PC-3 (cell line): ENCODE results near the gene TMEM167A. TPM values are rescaled to one million over a fixed set of nuclear protein-coding genes. Genes with fewer than 3 reads are reported as not detected.

ENCODE experiments used
- ATAC-seq: fragments of 200-7000 bp; cut with Tn5 transposase; 2 replicates; pipeline ENCODE4 v1.9.1; 2020; ENCODE audit warnings: mild to moderate bottlenecking, moderate library complexity
- BruUV-seq: library from RNA; stranded (reverse); fragments of 400-500 nt; replicated peaks from 2 replicates; lab custom pipeline; 2021; lab: Mats Ljungman, UMichigan
- CTCF ChIA-PET: fragments of 300-600 bp; sonication (Branson Sonifier 250); formaldehyde crosslinking; loops from one replicate; lab custom pipeline; 2022; ENCODE audit warnings: antibody characterized with exemption; lab: Charles Lee
- POLR2A ChIA-PET: fragments of 300-600 bp; sonication (Branson Sonifier 250); formaldehyde crosslinking; loops from one replicate; lab custom pipeline; 2022; ENCODE audit warnings: antibody characterized with exemption; ENCODE audit not compliant: unreplicated experiment; lab: Charles Lee
- DNase-seq: peaks from one replicate; pipeline ENCODE4 v3.0.0-alpha.2; 2015
- H2AFZ ChIP-seq: fragments of 300-600 bp; sonication (generic); 2 replicates; pipeline ENCODE4 v1.6.0; 2016; ENCODE audit warnings: antibody characterized with exemption, low read length
- H3F3A ChIP-seq: fragments of 300-600 bp; sonication (generic); one replicate; pipeline ENCODE4 v1.6.0; 2017; ENCODE audit warnings: antibody characterized with exemption, low read length, control low read depth, mild to moderate bottlenecking; ENCODE audit not compliant: unreplicated experiment
- H3K27ac ChIP-seq: fragments of 300-600 bp; sonication (generic); 2 replicates; pipeline ENCODE4 v1.5.1; 2016; ENCODE audit warnings: mild to moderate bottlenecking, low read length
- H3K27me3 ChIP-seq: fragments of 300-600 bp; sonication (generic); 2 replicates; pipeline ENCODE4 v1.6.1; 2016; ENCODE audit warnings: low read length, mixed read lengths
- H3K36me3 ChIP-seq: fragments of 300-600 bp; sonication (generic); 2 replicates; pipeline ENCODE4 v1.6.1; 2016; ENCODE audit warnings: low read depth, mixed run types, low read length, mixed read lengths
- H3K4me1 ChIP-seq: fragments of 300-600 bp; sonication (generic); 2 replicates; pipeline ENCODE4 v1.5.1; 2016; ENCODE audit warnings: low read length; ENCODE audit not compliant: insufficient read depth
- H3K4me2 ChIP-seq: fragments of 300-600 bp; sonication (generic); 2 replicates; pipeline ENCODE4 v1.6.0; 2016; ENCODE audit warnings: low read length
- H3K4me3 ChIP-seq: fragments of 300-600 bp; sonication (generic); 2 replicates; pipeline ENCODE4 v1.5.1; 2016; ENCODE audit warnings: mild to moderate bottlenecking, low read length, mixed read lengths
- H3K79me2 ChIP-seq: fragments of 300-600 bp; sonication (generic); 2 replicates; pipeline ENCODE4 v1.6.1; 2017; ENCODE audit warnings: low read length, mixed read lengths
- H3K9ac ChIP-seq: fragments of 300-600 bp; sonication (generic); 2 replicates; pipeline ENCODE4 v1.6.0; 2016; ENCODE audit warnings: mild to moderate bottlenecking, low read length
- H3K9me2 ChIP-seq: fragments of 300-600 bp; sonication (generic); replicated peaks from 2 replicates; pipeline ENCODE4 v1.6.1; 2016; ENCODE audit warnings: mixed run types, low read length, mixed read lengths
- H3K9me3 ChIP-seq: fragments of 300-600 bp; sonication (generic); 2 replicates; pipeline ENCODE4 v1.6.1; 2016; ENCODE audit warnings: low read length, mixed read lengths
- H4K20me1 ChIP-seq: fragments of 300-600 bp; sonication (generic); 2 replicates; pipeline ENCODE4 v1.6.1; 2016; ENCODE audit warnings: low read length, mixed read lengths
- EZH2 ChIP-seq: fragments of 300-600 bp; sonication (generic); IDR thresholded peaks from one replicate; pipeline ENCODE4 v1.6.1; 2017; ENCODE audit warnings: antibody characterized with exemption, mild to moderate bottlenecking, low read length; ENCODE audit not compliant: unreplicated experiment
- EZH2phosphoT487 ChIP-seq: fragments of 300-600 bp; sonication (generic); IDR thresholded peaks from 2 replicates; pipeline ENCODE4 v1.6.1; 2018; ENCODE audit warnings: mild to moderate bottlenecking, antibody characterized with exemption, low read length, borderline replicate concordance
- intact Hi-C: fragments of 100-400 bp; cut with micrococcal nuclease; formaldehyde crosslinking; loops from 2 replicates; pipeline ENCODE4 v1.9.0; 2023
- total RNA-seq: library from RNA; depleted of rRNA; stranded (reverse); fragments of >200 nt; gene quantifications from 2 replicates; pipeline ENCODE4 v1.2.3, GENCODE V29; 2014
- TF ChIP-seq, protein P1 (sequence below): fragments of 300-600 bp; sonication (generic); conservative IDR thresholded peaks from 2 replicates; pipeline ENCODE4 v1.5.1; 2017; ENCODE audit warnings: antibody characterized with exemption, low read depth, mild to moderate bottlenecking, low read length

TMEM167A gene
- total RNA-seq, 1 experiment from 2014 or later = 35.7 TPM

DNA sequence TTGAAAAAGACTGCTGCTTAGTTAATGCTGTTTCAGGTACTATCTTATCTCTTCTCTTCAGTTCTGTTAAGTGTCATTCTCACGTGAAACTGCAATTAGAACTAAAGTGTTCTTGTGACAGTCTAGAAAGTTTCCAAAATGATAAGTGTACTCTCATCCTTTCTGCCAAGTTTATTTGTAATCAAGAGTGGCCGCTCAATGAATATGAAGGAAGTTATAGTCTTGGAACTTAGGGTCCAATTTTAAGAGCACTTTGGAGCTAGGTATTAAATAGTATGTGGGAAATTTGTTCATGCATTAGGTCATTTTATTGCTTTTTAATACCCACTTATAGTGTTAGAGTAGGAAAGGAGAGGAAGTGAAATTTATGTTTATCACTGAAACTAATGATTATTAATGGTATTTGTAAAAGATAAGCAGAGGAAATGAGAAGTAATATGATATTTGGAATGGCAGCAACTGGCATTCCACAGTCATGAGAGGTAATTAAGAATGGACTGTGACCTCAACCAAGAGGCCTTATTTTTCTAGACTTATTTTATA, 20.6 kb upstream of the TMEM167A start:
- no peaks in the 10 kb centered on the region for H3K79me2 ChIP-seq
- H3K4me2 ChIP-seq = peak overlapping the region; percentile 50
- no peaks in the 10 kb centered on the region for H4K20me1 ChIP-seq
- ChIA-PET POLR2A (no interaction called here), CTCF (no interaction called here)
- BruUV-seq = no TSS peak
- intact Hi-C loops = loop anchor here (5.0 to 10.0 kb wide), 5 partner anchors 147 to 743 kb away; partner anchors contain the start of gene VCAN
- H3F3A ChIP-seq = no peaks in the 10 kb centered on the region
- peaks cover 39% of the 10 kb centered on the region for H3K4me1 ChIP-seq
- H3K27me3 ChIP-seq = no peaks in the 10 kb centered on the region
- peak overlapping the region; percentile 32 for H3K27ac ChIP-seq
- no peak overlapping the region for H2AFZ ChIP-seq
- H3K9ac ChIP-seq = no peak overlapping the region
- H3K4me3 ChIP-seq = no peak overlapping the region
- TF ChIP-seq, protein P1, sequence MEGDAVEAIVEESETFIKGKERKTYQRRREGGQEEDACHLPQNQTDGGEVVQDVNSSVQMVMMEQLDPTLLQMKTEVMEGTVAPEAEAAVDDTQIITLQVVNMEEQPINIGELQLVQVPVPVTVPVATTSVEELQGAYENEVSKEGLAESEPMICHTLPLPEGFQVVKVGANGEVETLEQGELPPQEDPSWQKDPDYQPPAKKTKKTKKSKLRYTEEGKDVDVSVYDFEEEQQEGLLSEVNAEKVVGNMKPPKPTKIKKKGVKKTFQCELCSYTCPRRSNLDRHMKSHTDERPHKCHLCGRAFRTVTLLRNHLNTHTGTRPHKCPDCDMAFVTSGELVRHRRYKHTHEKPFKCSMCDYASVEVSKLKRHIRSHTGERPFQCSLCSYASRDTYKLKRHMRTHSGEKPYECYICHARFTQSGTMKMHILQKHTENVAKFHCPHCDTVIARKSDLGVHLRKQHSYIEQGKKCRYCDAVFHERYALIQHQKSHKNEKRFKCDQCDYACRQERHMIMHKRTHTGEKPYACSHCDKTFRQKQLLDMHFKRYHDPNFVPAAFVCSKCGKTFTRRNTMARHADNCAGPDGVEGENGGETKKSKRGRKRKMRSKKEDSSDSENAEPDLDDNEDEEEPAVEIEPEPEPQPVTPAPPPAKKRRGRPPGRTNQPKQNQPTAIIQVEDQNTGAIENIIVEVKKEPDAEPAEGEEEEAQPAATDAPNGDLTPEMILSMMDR = no peak
- TF ChIP-seq EZH2phosphoT487 (no peak), EZH2 (no peak)
- H3K36me3 ChIP-seq = no peaks in the 10 kb centered on the region
- DNase-seq (peak; percentile 65), ATAC-seq (peak; percentile 46)
- no peaks in the 10 kb centered on the region for H3K9me2 ChIP-seq
- H3K9me3 ChIP-seq = no peaks in the 10 kb centered on the region

DNA sequence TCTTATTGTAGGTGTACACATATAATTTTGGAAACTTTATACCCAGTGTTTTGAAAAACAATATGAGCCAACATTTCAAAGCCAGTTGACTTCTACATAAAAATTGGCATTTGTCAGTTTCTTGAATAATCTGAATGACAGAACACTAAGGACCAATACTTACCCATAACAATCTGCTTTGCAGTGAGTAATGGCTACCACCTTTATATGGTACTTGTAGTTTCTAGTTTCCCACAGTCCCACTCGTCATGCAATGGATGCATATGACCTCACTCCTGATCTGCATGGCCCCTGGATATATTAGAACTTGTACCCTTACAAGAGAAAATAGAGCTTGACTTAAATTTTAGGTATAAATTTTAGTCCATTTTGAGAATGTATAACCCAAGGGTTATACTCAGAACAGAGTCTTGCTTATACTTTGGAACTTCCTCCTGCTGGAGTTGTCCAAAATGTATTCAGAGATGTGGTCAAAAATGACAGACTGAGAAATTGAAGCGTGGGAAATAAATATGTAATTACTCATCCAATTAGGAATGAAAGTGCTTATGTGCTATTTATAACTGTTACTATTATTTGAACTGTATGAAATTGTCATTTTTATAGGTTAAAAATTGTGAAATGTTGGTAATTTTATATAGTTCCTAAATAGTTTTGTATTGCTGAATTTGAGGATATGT, 19.6 kb upstream of the TMEM167A start:
- Histone ChIP-seq H3F3A (no peaks in the 10 kb centered on the region), H4K20me1 (no peaks in the 10 kb centered on the region), H3K79me2 (no peaks in the 10 kb centered on the region), H3K9me2 (no peaks in the 10 kb centered on the region), H3K9me3 (no peaks in the 10 kb centered on the region), H2AFZ (no peak overlapping the region), H3K4me1 (peaks cover 39% of the 10 kb centered on the region), H3K4me2 (0 out of 2 replicates have a peak overlapping the region, but pooled peaks have one; percentile 55), H3K27me3 (no peaks in the 10 kb centered on the region), H3K9ac (no peak overlapping the region), H3K36me3 (no peaks in the 10 kb centered on the region), H3K27ac (no peak overlapping the region), H3K4me3 (no peak overlapping the region)
- ATAC-seq = no peak
- CTCF ChIA-PET = no interaction called here
- POLR2A ChIA-PET = no interaction called here
- intact Hi-C loops = loop anchor here (5.0 to 10.0 kb wide), 5 partner anchors 148 to 742 kb away; partner anchors contain the start of gene VCAN
- TF ChIP-seq, protein P1 = no peak
- TF ChIP-seq EZH2 (no peak), EZH2phosphoT487 (no peak)
- no peak for DNase-seq
- no TSS peak for BruUV-seq
